Effector CD4-positive, alpha-beta T cell (primary cell): Measurements from ENCODE around the gene CFB.
"Not testable (repeated sequence)": the region's sequence is repeated elsewhere in the genome, so short reads cannot be mapped to it uniquely, and the experiment has no call there.

Experiments used
- DNase-seq: peaks from one replicate; pipeline ENCODE4 v3.0.0-alpha.2; 2020

Gene CFB

GRCh38 chr6:31971993-31972708 is 26.3 kb downstream of the CFB start, which contains the start of gene DXO:
Gene DXO (minus strand): TSS chr6:31972138. CDS start chr6:31971675, 463 bp downstream.
- DNase-seq: peak; percentile 99

GRCh38 chr6:31972709-31973350 is 26.9 kb downstream of the CFB start:
- DNase-seq: no peak

- DNase-seq: not testable (repeated sequence)
These were observed 30.2 kb downstream of the CFB start for GRCh38 chr6:31976065-31976464.

GRCh38 chr6:31977816-31978431 is 32.0 kb downstream of the CFB start:
- no peak for DNase-seq

GRCh38 chr6:31978831-31979230 is 32.9 kb downstream of the CFB start:
- DNase-seq: no peak

GRCh38 chr6:31979238-31979898 is 33.5 kb downstream of the CFB start:
- DNase-seq: no peak

GRCh38 chr6:31980195-31980876 is 34.4 kb downstream of the CFB start:
- not testable (repeated sequence) for DNase-seq

- DNase-seq: not testable (repeated sequence)
These were observed 35.1 kb downstream of the CFB start for GRCh38 chr6:31980998-31981397.

- not testable (repeated sequence) for DNase-seq
These were observed 35.8 kb downstream of the CFB start, which contains the start of gene C4A for GRCh38 chr6:31981744-31982143. Gene C4A (plus strand): TSS chr6:31982057. CDS start chr6:31982108, 51 bp downstream.

- DNase-seq: not testable (repeated sequence)
These were observed 43.5 kb downstream of the CFB start for GRCh38 chr6:31989363-31989762.

- not testable (repeated sequence) for DNase-seq
These were observed 48.5 kb downstream of the CFB start for GRCh38 chr6:31994421-31994820.

GRCh38 chr6:31996385-31996784 is 50.5 kb downstream of the CFB start:
- not testable (repeated sequence) for DNase-seq
